PC-9 (cell line): ENCODE measurements around the gene ZCCHC4. TPM values are rescaled to one million over a fixed set of nuclear protein-coding genes. Genes with fewer than 3 reads are reported as not detected.

ENCODE experiments used
- Bru-seq: library from RNA; stranded (reverse); fragments of 400-500 nt; gene quantifications from one replicate; lab custom pipeline; 2021; lab: Mats Ljungman, UMichigan
- BruChase-seq, 2 experiments: library from RNA; stranded (reverse); fragments of 400-500 nt; gene quantifications; one replicate each; lab custom pipeline; 2021; lab: Mats Ljungman, UMichigan
- BruUV-seq: library from RNA; stranded (reverse); fragments of 400-500 nt; replicated peaks from 2 replicates; lab custom pipeline; 2021; lab: Mats Ljungman, UMichigan
- CTCF ChIA-PET: fragments of 300-600 bp; sonication (Branson Sonifier 250); formaldehyde crosslinking; loops from one replicate; lab custom pipeline; 2022; ENCODE audit warnings: antibody characterized with exemption; lab: Charles Lee
- POLR2A ChIA-PET: fragments of 300-600 bp; sonication (Branson Sonifier 250); formaldehyde crosslinking; loops from one replicate; lab custom pipeline; 2022; ENCODE audit warnings: antibody characterized with exemption; ENCODE audit not compliant: unreplicated experiment; lab: Charles Lee
- DNase-seq, 2 experiments: peaks; one replicate each; pipeline versions ENCODE4 v3.0.0 to v3.0.0-alpha.2; 2015 to 2022; ENCODE audit warnings: mixed read lengths in 1 of 2
- H2AFZ ChIP-seq: fragments of 200-600 bp; sonication (generic); 2 replicates; pipeline ENCODE4 v1.8.1; 2017; ENCODE audit warnings: antibody characterized with exemption
- H3F3A ChIP-seq: fragments of 200-600 bp; sonication (generic); 2 replicates; pipeline ENCODE4 v1.8.1; 2017; ENCODE audit warnings: antibody characterized with exemption, mild to moderate bottlenecking, low read depth; ENCODE audit not compliant: insufficient read depth
- H3K27ac ChIP-seq: fragments of 200-600 bp; sonication (generic); 2 replicates; pipeline ENCODE4 v1.6.1; 2016; ENCODE audit warnings: mixed run types
- H3K27me3 ChIP-seq: fragments of 200-600 bp; sonication (generic); 2 replicates; pipeline ENCODE4 v1.6.1; 2016; ENCODE audit warnings: low read depth, mixed run types; ENCODE audit not compliant: insufficient read depth
- H3K36me3 ChIP-seq: fragments of 200-600 bp; sonication (generic); 2 replicates; pipeline ENCODE4 v1.6.1; 2016; ENCODE audit warnings: low read depth, mixed run types
- H3K4me1 ChIP-seq: fragments of 200-600 bp; sonication (generic); replicated peaks from 2 replicates; pipeline ENCODE4 v1.6.1; 2016; ENCODE audit warnings: mixed run types; ENCODE audit not compliant: insufficient read depth
- H3K4me2 ChIP-seq: fragments of 200-600 bp; sonication (generic); 2 replicates; pipeline ENCODE4 v1.6.1; 2017; ENCODE audit warnings: mixed run types
- H3K4me3 ChIP-seq: fragments of 200-600 bp; sonication (generic); 2 replicates; pipeline ENCODE4 v1.6.1; 2016; ENCODE audit warnings: mixed run types
- H3K79me2 ChIP-seq: fragments of 200-600 bp; sonication (generic); 2 replicates; pipeline ENCODE4 v1.6.1; 2017; ENCODE audit warnings: low read depth, mixed run types
- H3K9me2 ChIP-seq: fragments of 200-600 bp; sonication (generic); 2 replicates; pipeline ENCODE4 v1.8.1; 2017; ENCODE audit warnings: mild to moderate bottlenecking; ENCODE audit not compliant: insufficient read depth
- H3K9me3 ChIP-seq: fragments of 200-600 bp; sonication (generic); 2 replicates; pipeline ENCODE4 v1.8.1; 2016; ENCODE audit warnings: low read depth; ENCODE audit not compliant: insufficient read depth
- H4K20me1 ChIP-seq: fragments of 200-600 bp; sonication (generic); 2 replicates; pipeline ENCODE4 v1.8.1; 2017; ENCODE audit not compliant: insufficient read depth
- EZH2 ChIP-seq: fragments of 200-600 bp; sonication (generic); IDR thresholded peaks from 2 replicates; pipeline ENCODE4 v1.8.0; 2017; ENCODE audit warnings: antibody characterized with exemption, low read depth
- intact Hi-C: fragments of 100-400 bp; cut with micrococcal nuclease; formaldehyde crosslinking; loops from one replicate; pipeline ENCODE4 v1.10.0; 2022; ENCODE audit not compliant: unreplicated experiment
- long read RNA-seq: library from polyadenylated mRNA; stranded (forward); transcript quantifications from one replicate; pipeline ENCODE4 v2.0.0, GENCODE V29; 2022
- total RNA-seq: library from RNA; stranded (reverse); gene quantifications from 2 replicates; pipeline ENCODE4 v1.2.3, GENCODE V29; 2021
- TF ChIP-seq, protein P1 (sequence below): fragments of 200-600 bp; sonication (generic); conservative IDR thresholded peaks from 2 replicates; pipeline ENCODE4 v1.6.1; 2017; ENCODE audit warnings: mixed run types, antibody characterized with exemption, mild to moderate bottlenecking, moderate library complexity

The ZCCHC4 gene
- 11.7 and 12.2 TPM in 2 replicates for total RNA-seq
- percentile 73 among the genes with signal in this experiment for Bru-seq, nascent RNA
- percentile 77 among the genes with signal in this experiment for BruChase-seq, experiment 1, labeled RNA remaining after a 2-hour chase
- BruChase-seq, experiment 2, labeled RNA remaining after a 6-hour chase = percentile 58 among the genes with signal in this experiment
- long read RNA-seq, transcript ZCCHC4-201 (13 exons, 2,785 nt) = major isoform, 12 of 28 reads
- long read RNA-seq, partial matches to known transcripts = 5 of 28 reads
- long read RNA-seq, other reads (novel, unspliced or antisense) = 10 of 28 reads

- DNase-seq = peak; percentile 72 to 89
- POLR2A ChIA-PET = interaction anchor here (0.6 to 1.0 kb wide), 9 partner anchors 12 to 153 kb away, joined by 3 to 15 read pairs (median 5); partner anchors contain the start of genes PI4K2B and SEPSECS
- Histone ChIP-seq H4K20me1 (no peaks in the 10 kb centered on the region), H3K9me3 (0 out of 2 replicates have a peak, but pooled peaks cover 3% of the 10 kb centered on the region), H3K4me1 (peaks cover 17% of the 10 kb centered on the region), H3K4me2 (peak within 1 kb of the TSS; percentile 87), H3K27ac (peak within 1 kb of the TSS; percentile 73), H3K4me3 (peak within 1 kb of the TSS; percentile 93), H2AFZ (peak within 1 kb of the TSS; percentile 86), H3K36me3 (no peaks in the 10 kb centered on the region), H3F3A (peaks cover 8% of the 10 kb centered on the region), H3K79me2 (peaks cover 14% of the 10 kb centered on the region), H3K9me2 (no peaks in the 10 kb centered on the region), H3K27me3 (no peaks in the 10 kb centered on the region)
- intact Hi-C loops = loop anchor here (1.0 to 2.0 kb wide), 4 partner anchors 14 to 152 kb away; partner anchors contain the start of genes ANAPC4, PI4K2B and SEPSECS
- CTCF ChIA-PET = interaction anchor here (0.6 to 1.3 kb wide), 7 partner anchors 8 to 151 kb away, joined by 3 to 12 read pairs (median 6); partner anchors contain the start of gene PI4K2B
- TSS peak; percentile 83 for BruUV-seq
- TF ChIP-seq, protein P1, sequence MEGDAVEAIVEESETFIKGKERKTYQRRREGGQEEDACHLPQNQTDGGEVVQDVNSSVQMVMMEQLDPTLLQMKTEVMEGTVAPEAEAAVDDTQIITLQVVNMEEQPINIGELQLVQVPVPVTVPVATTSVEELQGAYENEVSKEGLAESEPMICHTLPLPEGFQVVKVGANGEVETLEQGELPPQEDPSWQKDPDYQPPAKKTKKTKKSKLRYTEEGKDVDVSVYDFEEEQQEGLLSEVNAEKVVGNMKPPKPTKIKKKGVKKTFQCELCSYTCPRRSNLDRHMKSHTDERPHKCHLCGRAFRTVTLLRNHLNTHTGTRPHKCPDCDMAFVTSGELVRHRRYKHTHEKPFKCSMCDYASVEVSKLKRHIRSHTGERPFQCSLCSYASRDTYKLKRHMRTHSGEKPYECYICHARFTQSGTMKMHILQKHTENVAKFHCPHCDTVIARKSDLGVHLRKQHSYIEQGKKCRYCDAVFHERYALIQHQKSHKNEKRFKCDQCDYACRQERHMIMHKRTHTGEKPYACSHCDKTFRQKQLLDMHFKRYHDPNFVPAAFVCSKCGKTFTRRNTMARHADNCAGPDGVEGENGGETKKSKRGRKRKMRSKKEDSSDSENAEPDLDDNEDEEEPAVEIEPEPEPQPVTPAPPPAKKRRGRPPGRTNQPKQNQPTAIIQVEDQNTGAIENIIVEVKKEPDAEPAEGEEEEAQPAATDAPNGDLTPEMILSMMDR = peak; percentile 86
- TF ChIP-seq EZH2 = no peak
Measured at GRCh38 chr4:25312496-25313200, at the start of gene ZCCHC4. Gene ZCCHC4 (plus strand): TSS chr4:25312774. CDS start chr4:25312810, 36 bp downstream.

- Histone ChIP-seq H3K36me3 (no peaks in the 10 kb centered on the region), H2AFZ (no peak overlapping the region), H3K9me3 (no peaks in the 10 kb centered on the region), H4K20me1 (no peaks in the 10 kb centered on the region), H3F3A (no peaks in the 10 kb centered on the region), H3K27me3 (no peaks in the 10 kb centered on the region), H3K4me2 (no peak overlapping the region), H3K27ac (no peak overlapping the region), H3K79me2 (no peaks in the 10 kb centered on the region), H3K4me1 (no peaks in the 10 kb centered on the region), H3K4me3 (no peak overlapping the region), H3K9me2 (no peaks in the 10 kb centered on the region)
- no peak for DNase-seq
- ChIA-PET CTCF (no interaction called here), POLR2A (no interaction called here)
- intact Hi-C loops = no loop called here
- BruUV-seq = no TSS peak
- TF ChIP-seq, protein P1 = no peak
- TF ChIP-seq EZH2 = no peak
Measured at GRCh38 chr4:25271866-25272265, 40.7 kb upstream of the ZCCHC4 start.

GRCh38 chr4:25280210-25280609 is 32.4 kb upstream of the ZCCHC4 start:
- Histone ChIP-seq H3K27me3 (no peaks in the 10 kb centered on the region), H2AFZ (no peak overlapping the region), H4K20me1 (no peaks in the 10 kb centered on the region), H3K79me2 (no peaks in the 10 kb centered on the region), H3K4me2 (no peak overlapping the region), H3K4me3 (no peak overlapping the region), H3K4me1 (peaks cover 15% of the 10 kb centered on the region), H3K9me3 (no peaks in the 10 kb centered on the region), H3K36me3 (no peaks in the 10 kb centered on the region), H3K27ac (no peak overlapping the region), H3F3A (no peaks in the 10 kb centered on the region; the same call in 1 of the 2 replicates), H3K9me2 (no peaks in the 10 kb centered on the region)
- ChIA-PET POLR2A (no interaction called here), CTCF (no interaction called here)
- TF ChIP-seq EZH2 = no peak
- TF ChIP-seq, protein P1 = no peak
- BruUV-seq = no TSS peak
- intact Hi-C loops = no loop called here
- DNase-seq = no peak
